ENCODE measurements around the gene GLMP. TPM values are rescaled to one million over a fixed set of nuclear protein-coding genes. Genes with fewer than 3 reads are reported as not detected.
A peak's percentile ranks its signal among the peaks of the same experiment; 100 is the strongest.
"Not testable (repeated sequence)": the region's sequence is repeated elsewhere in the genome, so short reads cannot be mapped to it uniquely, and the experiment has no call there.

Gene GLMP
- 12.5 TPM for total RNA-seq

GRCh38 chr1:156295391-156295947 is at the start of gene GLMP:
TSS of gene GLMP (minus strand) at chr1:156295679. CDS start at chr1:156295645, 34 bp downstream.
- DNase-seq, result peak; percentile 25

- DNase-seq, result no peak
These were observed 48.9 kb upstream of the GLMP start for GRCh38 chr1:156344409-156344808.

GRCh38 chr1:156342166-156342955 is 46.9 kb upstream of the GLMP start:
- no peak for DNase-seq

- peak; percentile 97 for DNase-seq
These were observed 42.9 kb upstream of the GLMP start, which contains the start of the genes CCT3 and TSACC for GRCh38 chr1:156338180-156338976. TSS of gene CCT3 (minus strand) at chr1:156338292. CDS start at chr1:156338184, 108 bp downstream. TSS of gene TSACC (plus strand) at chr1:156338526. CDS start at chr1:156339758, 1,232 bp downstream.

GRCh38 chr1:156337888-156338179 is 42.4 kb upstream of the GLMP start:
- DNase-seq, result no peak

GRCh38 chr1:156337052-156337887 is 41.8 kb upstream of the GLMP start:
- DNase-seq, result no peak

- no peak for DNase-seq
These were observed 40.8 kb upstream of the GLMP start for GRCh38 chr1:156336242-156336641.

- DNase-seq, result not testable (repeated sequence)
These were observed 27.7 kb upstream of the GLMP start for GRCh38 chr1:156323179-156323578.

- no peak for DNase-seq
These were observed 25.1 kb upstream of the GLMP start for GRCh38 chr1:156320560-156320959.

GRCh38 chr1:156319664-156320063 is 24.2 kb upstream of the GLMP start:
- no peak for DNase-seq

- DNase-seq, result no peak
These were observed 21.4 kb upstream of the GLMP start for GRCh38 chr1:156316909-156317308.

- DNase-seq, result no peak
These were observed 15.5 kb upstream of the GLMP start for GRCh38 chr1:156310962-156311361.

- no peak for DNase-seq
These were observed 12.6 kb upstream of the GLMP start for GRCh38 chr1:156308078-156308477.

- DNase-seq, result no peak
These were observed 9.7 kb upstream of the GLMP start for GRCh38 chr1:156305215-156305614.

GRCh38 chr1:156303241-156303640 is 7.8 kb upstream of the GLMP start:
- no peak for DNase-seq

- DNase-seq, result no peak
These were observed 3.4 kb upstream of the GLMP start, which contains the start of gene VHLL for GRCh38 chr1:156298852-156299357. TSS of gene VHLL (minus strand) at chr1:156299307. CDS start at chr1:156299189, 118 bp downstream.

GRCh38 chr1:156293895-156294294 is 1.6 kb downstream of the GLMP start:
- no peak for DNase-seq

GRCh38 chr1:156293098-156293434 is 2.4 kb downstream of the GLMP start:
- no peak for DNase-seq

GRCh38 chr1:156291226-156292061 is 4.0 kb downstream of the GLMP start:
- DNase-seq, result peak; percentile 78

- no peak for DNase-seq
These were observed 5.6 kb downstream of the GLMP start for GRCh38 chr1:156289857-156290256.

GRCh38 chr1:156286061-156286460 is 9.4 kb downstream of the GLMP start:
- no peak for DNase-seq

Measured in occipital lobe (tissue), 2 donors.